Globus pallidus (tissue), 1 donor: Measurements from ENCODE around the gene YIF1A.

Source experiments
- DNase-seq: peaks from one replicate; pipeline ENCODE4 v3.0.0-alpha.2; 2015; ENCODE audit warnings: low spot score

Gene YIF1A

DNA sequence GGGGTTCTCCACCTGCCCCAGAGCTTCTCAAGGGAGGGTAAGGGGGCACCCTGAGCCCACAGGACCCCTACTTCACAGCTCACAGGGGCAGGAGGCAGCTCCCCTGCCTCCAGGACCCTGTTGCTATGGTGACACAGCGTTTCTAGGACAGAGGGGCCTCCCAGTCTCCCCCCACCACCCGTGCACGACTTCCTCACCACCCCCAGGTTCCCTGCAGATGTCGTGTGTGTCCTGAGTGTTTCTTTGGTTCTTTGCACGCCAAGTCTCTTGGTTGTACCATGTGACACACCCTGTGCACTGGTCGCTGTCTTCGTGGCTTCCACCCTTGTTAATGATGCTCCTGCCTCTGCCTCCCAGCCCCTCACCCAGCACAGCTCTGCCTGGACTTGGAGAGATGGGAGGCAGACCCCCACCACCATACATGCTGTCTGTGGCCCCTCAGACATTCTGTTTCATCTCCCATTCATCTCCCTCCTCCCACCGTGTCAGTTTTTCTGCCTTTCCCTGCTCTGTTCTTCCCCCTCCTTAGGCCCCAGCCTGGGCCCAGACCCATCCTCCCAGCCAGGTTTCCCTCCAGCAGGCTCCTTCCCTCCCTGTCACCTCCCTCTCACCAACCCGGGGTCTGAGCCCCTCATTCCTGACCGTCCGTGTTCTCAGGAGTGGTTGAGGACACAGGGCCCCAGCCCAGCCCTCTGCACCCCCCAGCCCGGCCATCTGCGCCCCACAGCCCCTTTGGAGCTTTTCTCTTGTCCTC lies 45.0 kb downstream of the YIF1A start:
- DNase-seq, result no peak

DNA sequence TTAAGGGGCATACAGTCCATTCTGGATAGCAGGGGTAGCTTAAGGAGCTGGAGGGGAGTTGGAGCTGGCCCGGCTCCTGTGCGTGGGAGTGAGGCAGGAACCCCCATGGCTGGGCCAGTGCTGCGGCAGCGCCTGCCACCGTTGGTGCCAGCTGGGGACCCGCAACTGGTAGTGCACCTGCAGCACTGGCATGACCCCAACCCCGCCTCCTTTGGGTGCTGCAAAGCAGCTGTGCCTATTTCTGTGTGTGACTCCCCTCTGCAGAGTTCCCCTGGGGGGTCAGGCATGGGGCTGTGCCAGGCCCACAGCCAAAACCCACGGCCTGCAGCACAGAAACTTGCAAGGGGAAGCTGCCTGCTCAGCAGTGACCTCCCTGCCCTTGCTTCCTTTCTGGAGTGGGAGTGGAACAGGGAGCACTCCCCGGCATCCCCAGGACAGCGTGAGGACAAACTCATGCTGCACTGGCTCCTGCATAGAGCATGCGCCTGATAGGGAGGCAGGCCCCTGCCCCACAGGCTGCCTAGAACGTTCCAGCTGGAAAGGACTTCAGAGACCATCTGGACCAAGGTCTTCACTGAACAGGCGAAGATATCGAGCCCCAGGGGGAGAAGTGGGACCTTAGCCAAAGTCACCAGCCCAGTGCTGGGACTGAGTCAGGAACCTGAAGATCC lies 46.7 kb downstream of the YIF1A start:
- no peak for DNase-seq

DNA sequence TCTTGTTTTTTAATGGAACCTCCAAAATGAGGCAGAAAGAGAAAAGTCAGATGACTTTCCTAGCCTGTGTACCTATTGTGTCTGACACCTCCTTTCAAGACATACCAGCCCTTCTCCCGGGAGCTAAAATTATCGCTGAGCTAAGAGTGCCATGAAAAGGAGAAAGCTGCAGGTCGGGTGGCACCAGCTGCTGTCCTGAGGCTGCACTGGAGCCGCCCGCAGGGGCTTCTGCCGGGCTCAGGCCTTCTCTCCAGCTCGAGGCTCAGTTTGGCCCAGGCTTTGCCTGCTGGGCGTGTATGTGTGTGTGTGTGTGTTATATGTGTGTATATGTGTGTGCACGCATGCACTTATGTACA lies 48.2 kb downstream of the YIF1A start:
- no peak for DNase-seq

DNA sequence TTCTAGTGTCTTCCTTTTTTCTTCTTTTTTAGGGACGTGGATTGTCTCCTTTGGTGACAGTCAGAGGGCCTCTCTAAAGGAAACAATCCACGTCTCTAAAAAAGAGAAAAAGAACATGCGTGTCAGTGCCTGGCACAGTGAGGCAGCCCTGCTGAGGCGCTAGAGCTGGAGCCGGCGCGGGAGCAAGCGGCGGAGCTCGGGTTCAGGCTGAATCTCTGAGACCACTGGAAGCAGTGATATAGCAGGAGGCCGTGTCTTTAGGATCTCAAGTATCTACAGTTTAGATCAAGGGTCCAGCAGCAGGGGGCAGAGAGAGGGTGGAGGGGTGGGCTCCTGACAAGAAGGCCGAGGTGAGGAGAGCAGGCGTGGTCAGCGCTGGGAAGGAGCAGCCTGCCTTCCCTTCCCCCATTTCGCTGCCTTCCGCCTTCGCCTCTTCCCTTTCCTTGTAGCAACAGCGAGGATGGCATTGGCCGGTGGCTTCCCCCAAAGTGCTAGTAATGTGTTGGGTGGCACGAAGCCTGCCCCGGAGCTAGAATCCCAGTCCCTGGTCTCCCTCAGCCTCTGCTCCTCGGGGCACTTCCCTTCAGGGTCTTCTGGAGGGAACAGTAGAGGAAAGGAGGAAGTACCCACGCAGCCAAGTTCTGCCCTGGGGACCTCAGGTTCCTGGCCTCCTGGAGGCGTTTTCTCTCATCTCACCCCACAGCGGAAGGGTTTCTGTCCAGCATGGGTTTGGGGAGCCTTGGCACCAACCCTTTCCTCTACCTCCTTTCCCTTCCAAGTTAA lies 48.8 kb downstream of the YIF1A start:
- DNase-seq, result no peak

DNA sequence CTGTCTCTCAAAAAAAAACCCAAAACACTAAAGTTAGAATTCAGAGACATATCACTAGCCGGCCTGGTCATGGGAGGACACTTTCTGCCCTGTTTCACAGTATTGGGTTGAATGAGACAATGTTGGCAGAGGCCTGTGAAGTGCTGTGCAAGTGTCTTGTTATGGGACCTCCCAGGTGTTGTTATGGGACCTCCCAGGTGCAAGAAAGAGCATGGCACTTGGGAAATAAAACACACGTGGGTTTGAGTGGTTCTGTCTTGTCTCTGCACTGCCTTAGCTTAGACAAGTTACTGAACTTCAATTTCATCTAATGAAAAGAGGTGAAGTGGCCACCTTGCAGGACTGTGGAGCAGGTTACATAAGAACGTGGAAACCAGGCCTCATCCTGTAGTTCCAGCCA lies 49.4 kb downstream of the YIF1A start:
- no peak for DNase-seq

DNA sequence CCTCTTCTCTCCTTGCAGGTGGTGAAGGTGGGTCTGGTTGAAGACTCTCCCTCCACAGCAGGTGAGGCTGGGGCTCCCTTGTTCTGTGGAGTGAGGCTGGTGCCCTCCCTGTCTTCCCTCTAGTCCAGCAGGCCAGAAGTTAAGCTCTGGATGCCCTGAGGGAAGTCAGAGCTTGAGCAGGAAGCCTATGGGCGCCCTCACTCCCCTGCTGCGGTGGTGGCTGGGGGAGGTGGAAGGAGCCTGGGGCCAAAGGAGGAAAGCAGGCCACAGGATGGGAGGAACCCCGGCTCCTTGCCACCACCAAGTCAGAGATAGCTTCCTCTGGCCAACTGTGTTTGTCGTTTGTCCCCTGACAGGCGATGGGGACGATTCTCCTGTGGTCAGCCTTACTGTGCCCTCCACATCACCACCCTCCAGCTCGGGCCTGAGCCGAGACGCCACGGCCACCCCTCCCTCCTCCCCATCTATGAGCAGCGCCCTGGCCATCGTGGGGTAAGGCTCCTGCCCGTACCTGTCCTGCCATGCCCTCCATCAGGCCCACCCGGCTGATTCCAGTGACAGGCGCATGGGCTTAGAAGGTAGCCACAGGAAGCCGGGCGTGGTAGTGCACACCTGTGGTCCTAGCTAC lies 50.0 kb downstream of the YIF1A start:
- DNase-seq, result no peak

DNA sequence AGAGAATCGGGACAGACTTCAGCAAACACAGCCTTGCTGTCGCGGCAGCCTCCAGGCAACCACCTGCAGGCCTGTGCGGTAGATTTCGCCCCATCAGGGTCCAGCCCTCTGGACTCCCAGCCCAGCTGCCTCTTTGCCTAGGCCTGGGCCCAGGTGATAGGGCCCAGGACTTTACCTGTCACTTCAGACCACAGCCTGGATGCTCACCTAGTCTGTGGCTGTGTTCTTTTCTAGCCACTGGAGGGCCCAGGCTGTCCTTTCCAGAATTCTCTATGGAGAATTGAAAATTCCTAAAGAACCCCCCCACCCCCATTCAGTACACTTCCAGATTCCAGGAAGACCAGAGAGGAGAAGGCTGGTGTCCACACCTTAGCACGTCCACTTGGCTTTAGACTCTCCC lies 51.1 kb downstream of the YIF1A start:
- no peak for DNase-seq

DNA sequence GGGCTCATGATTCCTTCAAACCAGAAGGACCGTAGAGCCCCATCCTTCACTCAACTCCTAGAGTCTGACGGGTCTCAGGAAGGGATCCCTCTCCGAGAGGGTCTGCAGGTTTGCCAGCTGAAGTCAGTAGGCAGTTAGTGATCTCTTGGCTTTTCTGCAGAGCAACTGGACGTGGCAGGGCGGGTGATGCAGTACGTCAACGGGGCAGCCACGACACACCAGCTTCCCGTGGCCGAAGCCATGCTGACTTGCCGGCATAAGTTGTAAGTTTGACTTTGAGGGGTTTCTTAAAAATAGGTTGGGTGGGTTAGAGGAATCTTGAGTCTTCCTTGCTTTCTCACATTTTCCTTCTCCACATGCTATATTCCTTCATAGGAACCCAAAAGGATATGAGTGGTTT lies 53.8 kb downstream of the YIF1A start:
- DNase-seq, result no peak
